HG02943 (cell line): ENCODE measurements around the gene ATP8B3.
A peak's percentile ranks its signal among the peaks of the same experiment; 100 is the strongest.

ENCODE experiments used
- ATAC-seq: cut with Tn5 transposase; IDR thresholded peaks from one replicate; pipeline ENCODE4 v1.9.1; 2021; ENCODE audit warnings: mild to moderate bottlenecking, low read depth, moderate library complexity; ENCODE audit not compliant: unreplicated experiment

The ATP8B3 gene

DNA sequence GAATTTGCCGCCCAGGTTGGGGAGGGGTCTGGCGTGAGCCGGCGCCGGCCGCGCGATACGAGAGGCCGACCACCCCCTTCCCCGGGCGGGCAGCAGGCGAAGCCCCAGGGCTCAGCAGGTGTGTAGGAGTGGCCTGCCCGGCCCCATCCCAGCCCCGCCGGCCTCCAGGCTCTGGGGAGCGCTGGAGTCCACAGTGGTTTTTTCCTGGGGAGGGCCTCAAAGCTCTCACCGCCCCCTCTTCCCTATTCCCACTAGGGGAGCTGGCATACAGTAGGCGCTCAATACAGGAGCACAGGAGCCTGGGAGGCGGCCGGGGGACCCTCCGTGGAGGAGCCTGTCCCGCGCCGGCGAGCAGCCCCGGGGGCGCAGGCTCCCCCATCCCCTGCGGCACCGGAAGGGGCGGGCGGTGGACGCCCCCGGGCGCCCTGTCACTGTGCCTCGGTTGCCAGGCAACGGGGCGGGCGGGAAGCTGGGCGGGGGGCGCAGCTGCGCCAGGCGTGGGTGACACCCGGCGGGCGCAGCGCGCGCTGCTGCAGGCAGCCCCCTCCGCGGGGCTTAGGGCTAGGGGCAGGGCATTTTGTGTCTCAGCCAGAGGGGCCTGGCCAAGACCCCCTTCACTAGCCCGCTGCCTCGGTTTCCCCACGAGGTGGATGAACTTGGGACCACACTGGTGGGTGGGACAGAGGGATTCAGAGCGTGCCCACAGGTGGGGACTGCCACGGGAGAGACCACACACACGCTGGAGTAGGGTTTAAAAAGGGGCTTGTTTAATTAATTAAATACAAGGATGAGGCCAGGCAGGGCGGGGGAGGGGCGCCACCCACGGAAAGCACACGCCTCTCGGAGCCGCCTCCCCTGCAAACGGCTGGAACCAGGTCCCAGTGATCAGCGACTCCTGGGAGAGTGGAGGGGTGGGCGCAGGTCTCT lies 39.8 kb upstream of the ATP8B3 start:
- ATAC-seq = no peak

DNA sequence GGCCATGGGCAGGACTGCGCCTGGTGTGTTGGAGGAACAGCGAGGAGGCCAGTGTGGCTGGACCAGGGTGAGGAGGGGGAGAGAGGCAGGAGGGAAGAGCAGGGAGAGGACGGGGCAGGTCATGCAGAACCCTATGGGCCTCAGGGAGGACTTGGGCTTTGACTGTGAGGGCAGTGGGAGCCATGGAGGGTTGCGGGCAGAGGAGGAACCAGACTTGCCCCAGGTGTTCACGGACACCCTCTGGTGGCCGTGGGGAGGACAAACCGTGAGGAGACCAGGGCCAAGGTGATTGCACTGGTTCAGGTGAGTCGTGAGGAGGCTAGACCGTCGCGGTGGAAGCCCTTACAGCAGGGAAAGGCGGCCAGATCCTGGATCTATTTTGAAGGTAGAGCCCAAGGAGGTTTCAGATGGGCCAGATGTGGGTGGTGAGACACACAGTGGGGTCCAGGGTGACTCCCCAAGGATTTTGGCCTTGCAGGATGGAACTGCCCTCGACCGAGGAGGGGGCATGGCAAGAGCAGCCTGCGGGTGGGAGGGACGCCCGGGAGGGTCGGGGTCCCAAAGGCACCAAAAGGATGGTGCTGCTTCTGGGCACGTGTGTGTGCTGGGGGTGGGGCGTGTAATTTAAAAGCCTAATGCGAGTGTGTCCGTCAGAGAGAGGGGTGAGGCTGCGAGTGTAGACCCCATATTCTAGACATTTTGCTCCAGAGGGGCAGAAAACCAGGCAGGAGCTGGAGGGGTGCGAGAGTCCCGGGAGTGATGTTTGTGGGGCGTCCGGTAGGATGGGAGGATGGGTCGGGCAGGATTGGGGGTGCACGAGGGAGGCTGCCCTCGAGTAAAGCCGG lies 39.0 kb upstream of the ATP8B3 start:
- ATAC-seq = no peak

DNA sequence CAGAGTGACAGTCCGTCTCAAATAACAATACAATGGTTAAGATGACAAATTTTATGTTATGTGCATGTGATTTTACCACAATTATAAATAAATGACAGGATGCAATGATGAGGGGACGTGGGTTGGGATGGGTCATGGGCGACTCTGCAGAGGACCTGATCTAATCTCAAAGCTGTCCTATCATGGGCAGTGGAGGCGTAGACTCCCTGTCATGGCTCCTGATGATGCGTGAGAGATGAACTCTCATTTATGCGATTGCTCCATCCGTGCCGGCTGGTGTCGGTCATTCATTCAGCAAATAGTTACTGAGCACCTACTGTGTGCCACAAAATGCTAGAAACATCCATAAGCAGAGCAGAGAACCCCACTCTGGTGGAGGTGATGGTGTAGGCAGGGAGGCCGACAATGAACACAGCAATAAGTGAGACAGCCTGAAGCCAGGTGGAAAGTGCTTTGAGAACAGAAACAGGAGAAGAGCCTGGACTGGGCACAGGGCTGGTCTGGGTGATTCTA lies 37.9 kb upstream of the ATP8B3 start:
- ATAC-seq = no peak

DNA sequence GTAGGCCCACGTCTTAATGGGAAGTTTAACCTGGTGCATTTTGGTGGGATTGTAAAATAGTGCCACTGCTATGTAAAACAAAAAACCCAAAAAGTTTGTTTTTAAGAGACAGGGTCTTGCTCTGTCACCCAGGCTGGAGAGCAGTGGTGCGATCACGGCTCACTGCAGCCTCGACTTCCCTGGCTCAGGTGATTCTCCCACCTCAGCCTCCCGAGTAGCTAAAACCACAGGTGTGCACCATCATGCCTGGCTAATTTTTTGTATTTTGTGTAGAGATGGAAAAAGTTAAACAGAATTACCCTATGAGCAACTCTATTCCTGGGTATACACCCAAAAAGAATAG lies 37.0 kb upstream of the ATP8B3 start:
- no peak for ATAC-seq

DNA sequence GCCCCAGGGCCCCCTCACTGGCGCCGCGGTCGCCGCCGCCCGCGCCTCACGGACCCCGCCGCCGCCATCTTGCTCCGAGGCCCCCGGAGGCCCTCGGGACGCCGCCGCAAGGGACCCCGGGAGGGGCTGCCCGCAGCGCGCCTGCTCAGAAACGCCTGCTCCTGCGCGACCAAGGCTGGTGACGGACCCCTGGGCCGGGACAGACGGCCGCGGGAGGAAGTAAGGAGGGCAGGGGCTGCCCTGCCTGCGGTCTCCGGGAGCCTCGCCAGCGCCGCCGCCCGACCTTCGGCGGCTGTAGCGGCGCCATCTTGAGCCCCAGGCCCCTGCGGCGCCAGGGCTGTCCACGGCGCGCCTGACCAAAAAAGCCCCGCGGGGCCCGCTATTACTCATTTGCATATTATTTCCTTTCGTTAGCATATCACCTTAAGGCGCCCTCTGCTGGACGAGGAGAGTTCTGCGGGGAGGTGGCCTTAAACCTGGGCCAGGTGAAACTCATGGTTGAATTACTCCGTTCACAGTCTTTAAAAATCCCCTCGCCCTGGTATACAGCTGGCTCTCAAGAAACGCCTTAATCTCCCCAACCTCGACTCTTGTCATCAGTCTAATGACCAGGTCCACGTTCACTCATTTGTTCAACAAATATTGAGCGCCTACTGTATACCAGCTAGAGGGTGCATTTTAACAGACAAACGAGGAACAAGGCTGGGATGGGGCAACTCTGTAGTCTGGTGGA lies 36.5 kb upstream of the ATP8B3 start, which contains the start of gene REXO1:
TSS of gene REXO1 (minus strand) at position 85 of the 733 bp plus-strand sequence. CDS start 125 bp downstream, outside the sequence.
- ATAC-seq = peak; percentile 58

DNA sequence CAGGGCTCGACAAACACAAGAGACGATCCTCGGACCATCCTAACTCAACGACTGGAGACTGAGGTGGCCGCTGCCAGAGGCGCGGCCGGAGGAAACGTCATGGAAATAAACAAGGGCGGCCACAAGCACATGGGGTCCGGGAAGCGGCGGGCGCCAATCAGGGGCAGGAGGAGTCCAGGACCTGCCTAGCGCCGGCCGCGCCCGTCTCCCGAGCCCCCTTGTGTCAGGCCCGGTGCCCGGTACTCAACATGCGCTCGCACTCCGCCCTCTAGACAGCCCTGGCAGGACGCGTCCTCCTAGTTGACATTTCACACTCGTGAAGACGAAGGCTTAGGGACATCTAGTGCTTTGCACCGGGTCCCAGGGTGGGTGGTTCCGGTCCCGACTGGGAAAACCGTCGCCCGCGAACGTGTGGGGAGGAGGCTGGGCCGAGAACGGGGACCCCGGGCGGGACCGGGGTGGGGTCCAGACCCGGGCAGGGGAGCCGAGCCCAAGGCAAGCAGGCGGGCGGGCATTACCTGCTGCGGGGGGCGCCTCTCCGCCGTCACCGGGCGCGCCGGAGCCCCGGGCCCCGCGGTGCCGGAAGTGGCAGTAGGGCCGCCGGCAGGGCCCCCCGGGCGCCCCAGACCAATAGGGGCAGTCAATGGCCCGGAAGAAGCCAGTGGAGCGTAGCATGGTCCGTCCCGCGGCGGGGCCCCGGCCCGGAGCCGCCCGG lies 35.8 kb upstream of the ATP8B3 start:
- ATAC-seq = peak; percentile 15

DNA sequence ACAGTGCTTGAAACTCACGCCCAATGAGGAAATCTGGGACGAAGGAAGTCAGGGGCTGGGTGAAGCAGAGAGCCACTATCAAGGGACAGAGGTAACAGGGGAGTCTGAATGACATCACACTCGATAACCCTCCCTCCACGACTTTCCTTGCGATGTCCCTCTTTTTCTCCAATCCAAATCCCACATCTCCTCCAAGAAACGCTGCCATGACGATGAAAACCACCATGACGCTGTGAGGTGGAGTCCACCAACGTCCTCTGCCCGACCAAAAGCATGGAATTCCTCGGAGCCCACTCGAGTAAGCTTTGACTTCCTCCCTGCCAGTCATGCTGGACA lies 35.2 kb upstream of the ATP8B3 start:
- ATAC-seq = no peak

DNA sequence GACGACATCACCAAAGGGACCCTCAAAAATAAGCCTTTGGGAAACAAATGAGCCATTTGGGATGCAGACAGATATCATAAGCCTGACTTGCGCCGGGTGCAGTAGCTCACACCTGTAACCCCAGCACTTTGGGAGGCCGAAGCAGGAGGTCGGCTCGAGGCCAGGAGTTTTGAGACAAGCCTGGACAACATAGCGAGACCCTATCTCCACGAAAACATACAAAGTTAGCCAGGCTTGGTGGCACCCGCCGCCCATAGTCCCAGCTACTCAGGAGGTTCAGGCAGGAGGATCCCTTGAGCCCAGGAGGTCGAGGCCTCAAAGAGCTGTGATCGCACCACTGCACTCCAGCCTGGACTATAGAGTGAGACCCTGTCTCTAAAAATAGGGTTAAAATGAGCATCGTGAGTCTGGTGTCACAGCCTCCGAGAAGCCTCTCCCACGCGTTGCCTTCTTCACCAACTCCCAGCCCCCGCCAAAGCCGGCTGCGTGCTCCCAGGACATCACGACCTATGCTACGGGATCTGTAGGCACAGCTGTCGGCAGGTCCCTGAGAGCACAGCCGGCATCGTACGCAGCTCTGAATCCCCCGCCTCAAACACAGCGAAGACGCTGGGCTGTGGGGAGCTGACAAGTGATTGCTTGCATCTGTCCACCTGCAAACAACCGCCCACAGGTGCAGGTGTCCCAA lies 34.6 kb upstream of the ATP8B3 start:
- ATAC-seq = no peak

DNA sequence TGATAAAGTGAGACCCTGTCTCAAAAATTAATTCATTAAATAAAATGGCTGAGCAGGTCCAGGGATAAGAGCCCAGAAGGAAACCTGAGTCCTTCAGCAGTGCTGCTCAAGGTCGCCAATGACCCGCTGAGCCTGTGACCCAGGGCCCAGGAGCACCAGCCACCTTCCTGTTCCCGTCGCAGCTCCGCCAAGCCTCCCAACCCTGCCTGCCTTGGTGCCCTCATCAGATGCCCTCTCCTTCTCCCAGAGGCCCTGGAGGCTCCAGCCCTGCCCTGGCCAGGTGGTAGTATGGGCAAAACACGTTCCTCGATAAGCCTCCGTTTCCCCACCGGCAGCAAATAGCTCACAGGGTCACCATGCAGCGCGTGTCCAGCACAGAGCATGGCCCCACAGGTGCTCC lies 33.6 kb upstream of the ATP8B3 start:
- no peak for ATAC-seq

DNA sequence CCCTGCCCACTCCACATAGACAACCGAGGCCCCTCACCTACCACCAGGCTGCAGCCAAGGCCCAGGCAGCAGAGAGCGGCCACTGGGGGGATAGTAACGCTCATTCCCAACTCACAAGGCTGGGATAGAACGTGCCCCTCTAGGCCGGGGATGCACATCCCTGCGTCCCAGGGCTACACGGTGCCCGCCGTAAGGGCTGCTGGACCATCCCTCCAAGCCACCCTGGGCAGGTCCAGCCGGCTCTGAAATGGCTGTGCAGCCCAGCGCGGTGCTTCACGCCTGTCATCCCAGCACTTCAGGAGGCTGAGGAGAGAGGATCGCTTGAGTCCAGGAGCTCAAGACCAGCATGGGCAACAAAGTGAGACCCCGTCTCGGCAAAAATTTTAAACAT lies 33.0 kb upstream of the ATP8B3 start:
- ATAC-seq = no peak

DNA sequence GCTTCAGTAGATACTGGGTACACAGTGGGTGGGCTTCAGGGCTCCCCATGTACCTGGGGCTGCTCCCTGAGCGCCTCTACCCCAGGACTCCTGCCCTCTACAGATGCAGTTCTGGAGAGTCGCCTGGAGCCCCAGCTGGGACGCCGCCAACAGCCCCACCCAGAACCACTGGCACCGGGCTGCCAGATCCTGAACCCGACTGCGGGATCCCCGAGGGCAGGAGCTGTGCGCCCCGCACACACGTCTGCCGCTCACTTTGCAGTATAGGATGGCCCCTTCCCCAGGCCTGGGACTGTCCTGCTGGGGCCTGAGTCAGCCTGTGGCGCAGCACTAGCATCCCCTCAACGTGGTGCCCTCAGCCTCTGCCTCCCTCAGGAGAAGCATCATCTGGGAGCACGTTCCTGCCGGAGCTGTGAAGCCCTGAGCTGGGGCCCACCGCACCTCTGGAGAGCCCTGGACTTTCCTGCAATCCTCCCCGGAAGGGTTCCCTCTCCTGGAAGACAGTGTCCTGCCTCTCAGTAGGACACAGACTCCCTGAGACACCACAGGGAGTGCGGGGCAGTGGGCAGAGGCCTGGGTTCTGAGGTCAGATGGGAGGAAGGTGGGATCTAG lies 32.5 kb upstream of the ATP8B3 start:
- no peak for ATAC-seq

DNA sequence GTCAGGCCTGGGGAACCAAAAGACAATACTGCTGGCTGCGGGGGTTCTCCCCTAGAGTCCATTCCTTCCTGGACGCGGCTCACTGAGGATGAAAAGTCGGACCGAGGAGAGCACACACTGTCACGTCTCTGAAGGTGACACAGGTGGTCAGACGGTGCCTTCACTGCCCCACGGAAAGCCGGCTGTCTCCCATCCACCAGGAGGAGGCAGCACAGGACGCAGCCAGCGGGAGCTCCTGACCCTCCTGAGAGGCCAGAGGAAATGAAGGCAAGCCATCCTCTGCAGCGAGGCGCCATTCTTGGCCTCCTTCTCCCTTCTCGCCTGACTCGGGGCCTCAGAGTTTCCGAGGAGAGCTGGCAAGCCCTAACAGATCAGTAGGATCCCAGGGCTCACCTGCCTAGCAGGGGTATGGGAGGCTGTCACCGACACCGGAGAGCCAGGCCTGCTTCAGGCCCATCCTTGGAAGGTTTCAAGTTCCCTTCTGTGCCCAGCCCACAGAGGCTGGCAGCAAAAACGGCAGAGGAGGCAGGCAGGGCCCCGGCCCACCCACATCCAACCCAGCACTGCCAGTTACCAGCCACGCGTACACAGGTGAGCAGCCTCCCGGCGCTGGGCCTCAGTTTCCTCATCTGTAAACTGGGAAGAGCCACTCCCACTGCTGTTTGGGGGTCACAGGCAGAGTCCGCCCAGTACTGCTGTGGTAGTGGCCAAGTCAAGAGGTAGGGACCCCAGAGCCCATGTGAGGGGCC lies 31.7 kb upstream of the ATP8B3 start:
- no peak for ATAC-seq

DNA sequence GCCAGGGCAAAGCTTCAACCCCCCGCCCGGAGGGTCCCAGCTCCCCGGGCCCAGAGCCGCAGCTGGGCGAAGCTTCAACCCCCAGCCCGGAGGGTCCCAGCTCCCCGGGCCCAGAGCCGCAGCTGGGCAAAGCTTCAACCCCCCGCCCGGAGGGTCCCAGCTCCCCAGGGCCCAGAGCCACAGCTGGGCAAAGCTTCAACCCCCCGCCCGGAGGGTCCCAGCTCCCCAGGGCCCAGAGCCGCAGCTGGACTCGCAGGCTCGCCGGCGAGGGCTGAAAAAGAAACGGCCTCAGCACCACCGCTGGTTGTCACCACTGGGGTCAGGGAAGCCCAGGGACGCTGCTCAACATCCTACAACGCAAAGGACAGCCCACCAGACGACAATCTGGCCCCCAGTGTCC lies 31.0 kb upstream of the ATP8B3 start:
- no peak for ATAC-seq

DNA sequence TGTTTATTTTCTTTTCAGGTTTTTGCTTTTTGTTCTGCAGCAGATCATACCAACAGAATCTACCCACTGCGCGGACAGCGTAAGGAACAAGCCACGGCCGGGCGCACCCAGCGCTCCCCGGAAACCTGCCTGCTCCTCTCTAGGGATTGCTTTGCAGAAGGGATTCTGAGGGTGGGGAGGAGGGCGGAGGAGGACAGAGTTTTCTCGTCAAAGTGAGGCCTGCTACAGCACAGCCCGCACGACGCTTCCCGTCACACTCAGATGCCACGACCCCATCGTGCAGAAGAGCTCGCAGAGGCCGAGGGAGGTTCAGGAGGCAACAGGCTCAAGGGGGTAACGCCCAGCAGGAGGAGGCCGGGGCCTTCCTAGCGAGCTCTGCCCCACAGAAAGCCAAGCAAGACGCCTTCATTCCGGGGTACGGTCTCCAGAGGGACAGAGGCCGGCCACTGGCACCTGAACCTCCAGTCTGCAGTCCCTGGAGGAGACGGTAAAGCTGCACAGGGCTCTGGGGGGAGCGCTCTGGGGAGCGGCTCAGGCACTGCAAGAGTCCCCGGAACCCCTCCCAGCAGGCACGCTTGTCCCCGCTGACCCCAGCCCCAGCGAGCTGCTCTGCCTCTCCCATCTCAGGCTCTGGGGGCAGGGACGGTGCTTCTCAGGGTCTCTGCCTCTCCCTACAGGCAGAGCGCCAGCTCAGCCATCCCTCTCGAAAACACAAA lies 29.3 kb upstream of the ATP8B3 start:
- ATAC-seq = no peak

DNA sequence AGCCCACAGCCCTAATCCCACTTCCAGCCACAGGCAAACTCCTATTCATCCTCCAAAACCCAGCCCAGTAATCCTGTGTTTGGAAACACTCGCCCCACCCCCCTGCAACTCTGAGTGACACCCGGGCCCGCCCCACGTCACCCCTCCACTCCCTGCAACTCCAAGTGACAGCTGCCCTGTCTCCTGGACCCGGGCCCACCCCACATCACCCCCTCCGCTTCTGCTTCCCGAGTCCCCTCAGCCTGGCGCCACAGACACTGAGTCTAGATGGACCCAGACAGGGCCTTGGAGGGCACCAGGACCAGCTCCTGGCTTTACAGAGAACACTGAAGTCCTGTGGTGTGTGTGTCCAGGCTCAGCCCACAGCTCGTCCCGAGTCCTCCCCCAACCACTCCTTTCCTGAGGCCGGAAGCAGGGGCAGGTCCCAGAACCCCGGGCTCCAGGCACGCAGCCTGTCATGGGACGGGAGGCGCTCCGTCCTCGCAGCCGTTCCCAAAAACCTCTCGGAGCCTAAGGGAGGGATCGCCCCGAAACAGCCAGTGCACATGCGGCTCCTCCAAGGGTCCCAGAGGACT lies 28.6 kb upstream of the ATP8B3 start:
- ATAC-seq = no peak

DNA sequence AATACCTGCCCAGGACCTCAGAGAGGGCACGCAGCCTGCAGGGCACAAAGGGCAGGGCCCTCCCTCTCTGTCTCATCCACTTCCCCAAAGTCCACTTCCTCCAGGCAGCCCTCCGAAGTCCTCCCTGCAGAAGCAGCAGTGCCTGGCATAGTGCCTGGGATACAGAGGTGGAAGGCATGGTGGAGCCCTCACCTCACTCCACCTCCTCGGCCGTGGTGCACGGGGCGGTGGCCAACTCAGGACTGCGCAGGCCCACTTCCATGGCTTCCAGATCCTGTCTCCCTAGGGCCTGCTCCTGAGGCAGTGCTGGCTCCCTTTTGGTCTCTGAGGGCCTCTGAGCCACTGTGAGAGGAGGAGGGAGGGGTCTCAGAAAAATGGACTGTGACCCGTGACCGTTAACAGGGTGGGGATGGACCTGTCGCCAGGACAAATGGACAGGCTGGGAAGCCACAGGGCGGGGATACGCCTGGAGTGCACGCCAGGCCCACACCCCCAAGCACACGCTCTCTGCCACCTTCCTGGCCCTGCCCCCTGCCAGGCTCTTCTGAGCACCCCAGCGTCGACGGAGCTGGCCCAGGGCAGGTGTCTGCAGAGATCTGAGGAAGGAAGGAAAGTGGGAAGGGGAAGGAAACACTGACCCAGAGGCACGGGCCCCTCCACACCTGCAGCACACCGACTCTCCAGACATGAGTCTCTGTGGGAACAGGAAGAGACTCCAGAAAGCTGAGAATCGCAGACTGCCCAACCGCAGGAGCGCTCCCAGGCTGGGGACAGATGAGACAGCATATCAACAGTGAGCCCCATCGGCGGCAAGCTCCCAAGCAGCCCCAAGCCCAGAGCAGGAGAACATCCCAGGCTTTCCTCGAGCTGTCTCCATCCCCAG lies 27.8 kb upstream of the ATP8B3 start:
- ATAC-seq = no peak
